NCI-H2227 treated with DMSO at 0.1 percent for 48 hours (cell line): ENCODE measurements around the gene AFAP1L2.

Source experiments
- DNase-seq: peaks from one replicate; lab custom pipeline; 2025; lab: John Stamatoyannopoulos, UW

Gene AFAP1L2

DNA sequence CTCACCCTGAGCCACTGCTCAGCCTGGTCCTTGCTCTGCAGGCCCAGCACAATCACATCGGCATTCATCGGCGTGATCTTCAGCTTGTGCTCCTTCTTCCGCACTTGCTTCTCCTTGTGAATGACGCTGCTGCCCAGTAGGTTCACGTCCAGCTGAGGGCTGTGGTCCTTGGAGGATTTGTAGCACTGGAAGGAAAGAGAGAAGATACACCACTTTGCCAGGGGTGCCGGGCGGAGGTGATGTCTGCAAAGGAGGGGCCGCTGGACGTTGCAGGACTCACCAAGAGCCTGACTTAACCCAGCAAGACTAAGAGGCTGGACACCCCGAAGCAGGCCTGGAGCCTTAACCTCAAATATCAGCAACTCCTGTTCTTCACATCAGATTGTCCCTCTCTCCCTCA is 90.4 kb downstream of the AFAP1L2 start:
- DNase-seq, result no peak

DNA sequence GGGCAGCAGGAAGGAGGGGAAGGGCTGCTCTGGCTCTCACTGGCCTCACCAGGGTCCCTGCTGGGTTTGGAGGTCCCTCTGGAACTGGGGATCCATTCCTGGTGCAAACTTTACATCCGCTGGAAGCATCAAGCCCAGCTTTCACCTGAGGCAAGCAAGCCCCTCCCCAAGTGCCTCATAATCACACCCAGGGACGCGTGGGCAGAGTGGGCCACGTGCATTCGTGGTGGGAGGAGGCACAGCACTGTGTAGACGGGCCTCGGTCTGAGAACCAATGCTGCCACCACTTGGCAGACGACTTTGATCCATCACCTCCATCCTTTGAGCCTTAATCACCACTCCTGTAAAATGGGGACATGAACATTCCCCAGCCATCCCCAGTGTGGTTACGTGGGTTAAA is 91.2 kb downstream of the AFAP1L2 start:
- no peak for DNase-seq

DNA sequence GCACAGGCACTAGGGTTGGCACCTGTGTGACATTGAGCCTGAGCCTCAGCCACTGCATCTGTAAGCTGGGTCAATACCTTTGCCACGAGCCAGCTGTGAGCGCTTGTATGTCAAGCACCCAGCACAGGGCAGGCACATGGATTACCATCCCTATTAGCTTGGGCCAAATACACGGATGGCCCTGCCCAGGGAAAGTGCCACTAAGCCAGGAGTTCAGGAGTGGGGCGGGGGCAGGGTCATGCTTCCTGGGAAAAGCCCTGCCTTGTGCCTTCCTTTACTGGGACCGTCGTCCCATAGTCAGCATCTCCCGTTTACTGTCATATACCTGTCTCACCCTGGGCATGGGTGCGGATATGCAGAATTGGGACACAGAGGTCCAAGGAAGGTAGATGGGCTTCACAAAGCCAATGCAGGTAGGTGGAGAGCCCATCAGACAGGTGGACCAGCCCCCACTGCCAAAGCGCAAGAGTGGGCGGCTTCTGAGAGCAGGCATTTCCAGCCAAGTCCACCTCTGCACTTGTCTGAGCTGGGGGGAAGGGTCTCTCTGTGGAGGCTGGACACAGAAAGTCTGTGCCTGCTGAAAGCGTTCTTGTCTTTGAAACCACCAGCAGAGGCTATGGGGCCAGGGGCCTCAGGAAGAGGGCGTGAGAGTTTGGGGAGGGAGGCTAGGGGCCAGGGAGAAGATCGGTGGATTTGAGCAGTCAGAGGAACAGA is 92.6 kb downstream of the AFAP1L2 start:
- no peak for DNase-seq

DNA sequence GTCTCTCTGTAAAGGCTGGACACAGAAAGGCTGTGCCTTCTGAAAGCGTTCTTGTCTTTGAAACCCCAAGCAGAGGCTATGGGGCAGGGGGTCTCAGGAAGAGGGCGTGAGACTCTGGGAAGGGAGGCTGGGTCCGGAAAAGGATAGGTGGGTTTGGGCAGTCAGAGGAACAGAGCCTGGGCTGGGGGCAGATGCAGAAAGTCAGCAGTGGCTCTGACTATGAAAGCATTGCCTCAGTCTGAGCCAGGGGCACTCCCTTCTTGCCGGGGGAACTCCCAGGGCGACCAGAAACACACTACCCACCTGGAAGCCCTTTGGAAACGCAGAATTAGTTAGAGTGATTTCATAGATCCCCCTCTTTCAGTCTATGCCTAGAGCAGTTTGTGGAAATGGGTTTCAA is 93.3 kb downstream of the AFAP1L2 start:
- DNase-seq, result no peak

DNA sequence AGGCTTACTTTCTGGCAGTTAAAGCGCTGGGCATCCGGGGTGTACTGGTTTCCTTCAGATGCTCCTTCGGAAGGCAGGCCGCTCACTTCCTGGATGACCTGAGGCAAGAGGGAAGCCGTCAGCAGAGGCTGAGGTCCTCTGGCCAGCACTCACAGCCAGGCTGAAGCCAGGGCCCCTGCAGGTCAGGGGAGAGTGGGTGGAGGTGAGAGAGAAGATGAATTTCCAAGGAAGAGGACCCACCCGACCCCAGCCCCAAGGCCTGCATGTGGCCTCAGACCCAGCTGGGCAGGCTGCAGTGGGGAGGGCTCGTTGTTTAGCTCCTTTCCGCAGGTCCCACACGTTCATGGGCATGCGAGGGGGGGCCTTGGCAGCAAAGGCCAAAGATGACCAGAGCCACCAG is 94.0 kb downstream of the AFAP1L2 start:
- no peak for DNase-seq

DNA sequence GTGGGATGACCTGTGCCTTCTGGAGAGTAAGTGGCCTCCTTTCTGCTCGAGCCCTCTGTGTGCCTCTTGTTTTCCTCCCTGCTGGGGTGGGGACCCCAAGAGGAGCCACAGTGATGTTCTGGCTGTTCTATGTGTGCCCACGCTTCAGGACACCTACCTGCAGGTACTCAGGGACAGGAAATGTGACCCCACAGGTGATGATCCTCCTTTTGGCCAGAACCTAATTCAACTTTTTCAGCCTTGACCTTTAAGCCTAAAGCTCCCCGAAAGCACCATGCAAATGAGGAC is 95.0 kb downstream of the AFAP1L2 start:
- DNase-seq, result no peak

DNA sequence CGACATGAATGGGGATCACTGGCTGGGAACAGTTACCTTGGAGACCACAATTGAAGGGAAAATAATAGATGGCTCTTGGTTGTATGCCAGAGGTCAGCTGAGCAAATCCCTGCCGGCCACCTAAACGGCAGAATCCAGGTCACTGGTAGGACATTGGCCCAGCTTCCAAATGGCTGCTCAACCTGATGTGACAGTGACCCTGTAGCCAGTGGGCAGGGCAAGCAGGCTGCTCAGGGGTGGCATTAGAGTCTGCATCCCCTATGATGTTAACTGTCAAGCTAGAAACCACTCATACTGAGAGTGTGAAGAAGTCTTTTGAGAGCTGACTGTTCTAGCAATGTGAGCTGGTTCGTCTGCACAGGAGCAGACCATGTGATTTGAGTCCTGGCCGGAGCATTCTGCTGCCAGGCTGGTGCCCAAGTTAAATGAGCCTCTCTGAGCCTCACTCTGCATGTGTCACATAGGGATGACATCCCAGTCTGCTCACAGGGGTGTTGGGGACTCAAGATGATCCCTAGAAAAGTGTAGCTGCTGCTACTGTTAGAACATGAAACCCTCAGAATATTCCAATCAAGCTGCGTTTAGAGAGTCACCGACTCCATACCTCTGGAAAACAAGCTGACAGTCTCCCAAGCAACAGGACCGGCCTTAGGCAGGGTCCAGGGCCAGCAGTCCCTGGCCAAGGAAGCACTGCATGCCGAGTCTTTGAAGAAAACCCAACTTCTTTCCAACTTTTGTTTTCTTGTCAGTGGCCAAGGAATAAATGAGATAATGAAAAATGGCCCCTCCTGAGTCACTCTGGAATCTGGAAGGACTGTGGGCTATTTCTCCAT is 95.6 kb downstream of the AFAP1L2 start:
- DNase-seq, result no peak

DNA sequence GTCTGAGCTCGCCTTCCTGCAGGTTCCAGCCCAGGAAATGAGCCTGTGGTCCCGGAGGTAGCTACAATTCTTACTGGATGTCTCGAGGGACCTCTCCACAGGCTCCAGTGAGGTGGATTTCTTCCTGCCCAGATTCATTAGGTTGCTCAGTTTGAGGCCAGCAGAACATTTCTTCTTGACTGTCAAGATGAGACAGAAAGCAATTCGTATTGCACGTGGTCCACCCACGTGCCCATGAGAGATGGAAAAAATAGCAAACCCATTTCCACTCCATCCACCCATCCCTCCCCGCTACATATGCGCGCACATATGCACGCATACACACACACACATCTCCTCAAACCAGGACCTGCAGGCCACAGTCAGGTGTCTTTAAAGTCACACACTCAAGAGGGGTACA is 96.6 kb downstream of the AFAP1L2 start:
- DNase-seq, result no peak

DNA sequence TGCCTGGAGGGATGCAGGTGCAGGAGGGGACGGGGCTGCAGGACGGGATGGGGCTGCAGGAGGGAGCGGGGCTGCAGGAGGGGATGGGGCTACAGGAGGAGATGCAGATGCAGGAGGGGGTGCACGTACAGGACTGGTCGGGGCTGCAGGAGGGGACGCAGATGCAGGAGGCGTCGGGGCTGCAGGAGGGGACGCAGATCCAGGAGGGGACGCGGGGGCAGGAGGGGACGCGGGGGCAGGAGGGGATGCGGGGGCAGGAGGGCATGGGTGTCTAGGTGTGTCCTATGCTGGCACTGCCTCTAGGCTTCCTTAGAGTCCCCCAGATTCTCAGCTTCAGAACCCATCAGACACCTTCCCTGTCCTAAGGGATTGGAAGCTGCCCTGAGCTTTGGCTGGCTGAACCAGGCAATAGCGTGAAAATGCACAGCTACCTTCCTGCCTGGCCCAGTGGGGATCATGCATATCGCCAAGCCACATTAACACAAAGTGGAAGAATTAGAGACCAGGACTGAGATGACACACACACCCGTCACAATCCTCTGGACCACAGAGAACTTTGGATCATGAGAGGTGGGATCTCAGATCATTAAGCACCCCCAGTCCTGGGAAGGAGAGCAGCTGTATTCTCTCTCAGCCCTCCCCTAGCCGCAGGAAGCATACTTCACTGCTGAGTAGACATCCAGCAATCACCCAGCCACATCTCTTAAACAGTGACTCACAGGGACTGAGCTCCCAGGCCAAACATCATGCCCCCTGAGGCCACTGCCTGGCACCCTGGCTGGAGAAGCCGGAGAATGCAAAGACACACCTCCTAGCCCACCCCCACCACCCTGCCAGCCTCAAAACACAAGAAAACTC is 98.0 kb downstream of the AFAP1L2 start:
- no peak for DNase-seq

DNA sequence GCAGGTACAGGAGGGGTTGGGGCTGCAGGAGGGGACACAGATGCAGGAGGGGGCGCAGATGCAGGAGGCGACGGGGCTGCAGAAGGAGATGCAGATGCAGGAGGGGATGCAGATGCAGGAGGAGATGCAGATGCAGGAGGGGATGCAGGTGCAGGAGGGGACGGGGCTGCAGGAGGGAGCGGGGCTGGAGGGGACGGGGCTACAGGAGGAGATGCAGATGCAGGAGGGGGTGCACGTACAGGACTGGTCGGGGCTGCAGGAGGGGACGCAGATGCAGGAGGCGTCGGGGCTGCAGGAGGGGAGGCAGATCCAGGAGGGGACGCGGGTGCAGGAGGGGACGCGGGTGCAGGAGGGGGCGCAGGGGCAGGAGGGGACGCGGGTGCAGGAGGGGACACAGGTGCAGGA is 98.8 kb downstream of the AFAP1L2 start:
- no peak for DNase-seq

DNA sequence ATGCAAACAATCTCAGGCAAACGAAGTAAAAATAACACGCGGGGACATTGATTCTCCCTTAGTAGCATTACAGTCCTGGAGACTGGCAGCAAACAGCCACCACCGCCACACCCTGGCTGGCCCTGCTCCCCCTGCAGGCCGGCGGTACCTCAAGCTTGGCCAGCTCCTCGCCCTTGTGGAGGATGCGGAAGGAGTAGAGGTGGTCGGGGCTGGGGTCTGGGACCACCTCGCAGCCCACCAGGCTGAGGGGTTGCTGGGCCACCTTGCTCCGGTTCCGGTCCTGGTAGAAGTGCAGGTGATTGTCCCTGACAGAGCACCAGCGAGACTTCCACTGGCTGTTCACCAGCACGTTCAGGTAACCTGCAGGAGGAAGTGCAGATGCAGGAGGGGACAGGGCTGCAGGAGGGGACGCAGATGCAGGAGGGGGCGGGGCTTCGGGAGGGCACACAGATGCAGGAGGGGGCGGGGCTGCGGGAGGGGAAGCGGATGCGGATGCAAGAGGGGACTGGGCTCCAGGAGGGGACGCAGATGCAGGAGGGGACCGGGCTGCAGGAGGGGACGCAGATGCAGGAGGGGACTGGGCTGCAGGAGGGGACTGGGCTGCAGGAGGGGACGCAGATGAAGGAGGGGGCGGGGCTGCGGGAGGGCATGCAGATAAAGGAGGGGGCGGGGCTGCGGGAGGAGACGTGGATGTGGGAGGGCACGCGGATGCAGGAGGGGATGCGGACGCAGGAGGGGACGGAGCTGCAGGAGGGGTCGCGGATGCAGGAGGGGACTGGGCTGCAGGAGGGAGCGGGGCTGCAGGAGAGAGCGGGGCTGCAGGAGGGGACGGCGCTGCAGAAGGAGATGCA is 99.5 kb downstream of the AFAP1L2 start:
- DNase-seq, result peak; percentile 42

DNA sequence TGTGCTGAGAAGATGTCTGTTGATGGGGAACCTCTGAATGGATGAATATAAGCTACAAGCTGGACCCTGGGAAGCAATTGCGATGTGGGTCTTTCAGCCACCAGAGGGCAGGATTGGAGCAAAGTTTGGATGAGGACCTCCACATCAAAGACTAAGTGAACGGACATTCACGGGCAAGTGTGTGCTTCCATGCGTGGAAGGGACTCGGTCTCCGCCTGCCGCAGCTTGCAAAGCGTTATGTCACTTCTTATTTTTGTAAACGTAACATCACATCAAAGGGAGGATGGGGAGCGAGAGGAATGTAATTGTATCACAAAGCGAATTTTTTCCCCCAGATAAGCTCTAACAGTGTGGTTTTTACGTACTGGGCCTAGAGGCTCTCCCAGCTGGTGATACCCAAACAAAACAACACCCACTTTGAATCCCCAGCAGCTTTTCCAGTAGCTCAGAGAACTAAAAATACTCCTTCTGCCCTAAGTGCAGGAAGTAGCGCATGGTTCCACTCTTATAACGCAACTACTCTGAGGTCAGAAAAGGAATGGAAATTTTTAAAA is 100.2 kb downstream of the AFAP1L2 start:
- DNase-seq, result peak; percentile 62

DNA sequence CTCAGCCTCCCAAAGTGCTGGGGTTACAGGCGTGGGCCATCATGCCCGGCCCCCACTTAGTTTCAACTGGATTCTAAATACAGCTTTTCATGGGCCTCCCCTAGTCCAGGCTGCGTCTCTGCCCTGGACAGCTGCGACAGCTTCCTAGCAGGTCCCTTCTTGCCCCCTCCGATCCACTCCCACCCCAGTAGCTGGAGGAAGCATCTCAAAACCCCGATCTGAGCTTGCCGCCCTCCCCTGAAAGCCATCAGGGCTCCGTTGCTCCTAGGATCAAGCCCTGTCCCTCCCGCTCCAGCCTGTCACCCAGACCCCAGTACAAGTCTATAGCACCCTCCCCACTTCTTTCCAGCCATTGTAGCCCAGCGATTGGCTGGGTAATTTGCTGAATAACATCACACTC is 100.7 kb downstream of the AFAP1L2 start:
- DNase-seq, result no peak

DNA sequence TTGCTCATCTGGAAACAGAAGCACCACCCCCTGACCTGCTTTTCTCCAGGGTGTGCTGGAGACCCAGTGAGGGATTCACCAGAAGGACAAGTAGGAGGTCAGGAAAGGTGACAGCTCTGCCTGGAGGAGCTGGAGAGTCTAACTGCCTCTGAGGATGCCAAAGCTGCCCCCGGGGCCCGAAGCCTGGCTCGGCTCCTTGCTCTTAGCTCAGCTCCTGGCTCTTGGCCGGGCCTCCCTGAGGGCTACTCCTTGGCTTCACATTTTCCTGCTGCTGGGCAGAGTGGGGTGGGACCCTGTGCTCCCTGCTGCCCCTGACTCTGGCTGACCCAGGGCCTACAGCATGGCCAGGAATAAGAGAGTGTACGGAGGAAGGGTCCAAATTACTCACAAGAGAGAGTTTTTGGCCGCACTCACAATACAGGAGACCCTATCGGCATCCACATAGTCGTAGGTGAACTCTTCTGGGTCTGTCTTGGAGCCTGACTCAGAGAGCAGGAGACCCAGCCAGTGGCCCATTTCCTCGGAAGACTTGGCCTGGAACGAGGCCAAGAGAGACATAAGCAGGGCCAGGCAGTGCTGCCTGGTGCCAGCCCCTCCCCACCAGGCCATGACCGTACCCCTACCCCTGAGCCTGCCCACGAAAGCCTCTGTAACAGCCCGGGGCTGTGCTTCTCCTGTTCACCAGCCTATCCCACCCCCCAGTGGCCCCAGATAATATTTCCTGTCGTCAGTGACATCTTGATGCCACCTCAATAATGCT is 102.2 kb downstream of the AFAP1L2 start:
- DNase-seq, result no peak

DNA sequence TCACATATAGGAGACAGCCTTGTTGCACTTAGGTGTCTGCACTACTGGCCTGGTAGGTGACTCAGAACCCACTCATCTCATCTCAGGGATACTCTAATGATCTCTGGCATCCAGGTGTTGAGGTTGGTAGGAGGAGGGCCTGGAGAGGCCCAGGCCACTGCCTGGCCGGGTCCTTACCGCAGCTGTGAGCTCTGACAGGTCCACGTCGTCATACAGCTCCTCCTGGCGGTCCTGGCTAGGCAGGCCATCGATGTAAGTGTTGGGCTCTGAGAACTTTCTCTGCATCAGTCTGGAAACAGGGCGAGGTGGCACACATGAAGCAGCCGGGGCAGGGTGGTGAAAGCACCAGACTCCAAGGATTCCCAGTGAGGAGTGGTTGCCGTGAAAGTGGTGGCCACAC is 103.1 kb downstream of the AFAP1L2 start:
- DNase-seq, result no peak

DNA sequence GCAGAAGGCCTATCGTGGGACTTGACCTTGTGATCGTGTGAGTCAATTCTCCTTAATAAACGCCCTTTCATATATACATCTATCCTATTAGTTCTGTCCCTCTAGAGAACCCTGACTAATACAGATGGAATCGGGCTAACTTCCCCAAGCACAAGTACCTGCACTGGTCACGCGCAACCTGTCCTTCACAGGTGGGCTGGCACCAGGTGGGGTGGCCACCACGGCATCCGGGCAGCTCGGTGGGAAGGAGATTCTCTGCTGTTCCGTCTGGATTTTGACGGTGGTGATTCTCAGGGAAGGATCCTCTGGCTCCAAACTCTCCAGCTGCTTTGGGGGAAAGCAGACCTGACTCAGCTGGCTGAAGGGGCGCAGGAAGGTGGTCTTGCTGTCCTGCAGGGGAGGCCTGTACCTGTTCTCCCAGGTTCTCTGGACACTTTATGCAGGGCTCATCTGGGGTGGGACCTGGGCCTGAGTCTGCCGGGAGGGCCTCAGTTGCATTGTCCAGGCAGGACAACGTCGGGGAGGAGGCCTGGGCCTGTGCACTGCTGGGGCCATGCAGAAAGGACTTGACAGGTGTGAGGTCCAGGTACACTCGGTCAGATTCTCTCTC is 104.2 kb downstream of the AFAP1L2 start:
- DNase-seq, result no peak

DNA sequence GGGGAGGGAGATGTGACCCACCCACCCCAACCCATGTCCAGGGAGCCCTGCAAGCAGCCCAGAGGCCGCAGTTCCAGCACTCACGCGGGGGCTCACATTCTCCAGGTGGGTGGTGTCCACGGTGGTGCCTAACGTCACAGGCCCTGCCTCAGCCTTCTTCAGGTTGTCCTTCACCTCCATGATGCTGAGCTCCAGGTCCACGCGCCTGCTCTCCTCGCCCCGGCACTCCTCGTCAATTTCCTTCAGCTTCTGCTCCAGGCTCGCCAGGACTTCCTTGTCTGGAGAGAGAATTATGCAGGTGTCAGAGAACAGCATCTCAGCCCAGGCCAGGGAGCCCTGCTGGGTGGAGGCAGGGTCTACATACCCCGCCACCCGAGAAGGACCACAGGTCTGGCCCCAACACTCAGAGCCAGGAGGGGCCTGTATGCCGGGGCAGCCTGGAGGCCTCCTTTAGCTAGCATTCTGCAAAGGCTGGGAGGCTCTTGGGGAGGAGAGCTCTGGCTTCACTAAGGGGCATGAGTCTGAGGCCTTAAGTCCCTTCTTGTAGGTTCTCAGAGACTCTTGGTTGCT is 107.1 kb downstream of the AFAP1L2 start:
- DNase-seq, result no peak

DNA sequence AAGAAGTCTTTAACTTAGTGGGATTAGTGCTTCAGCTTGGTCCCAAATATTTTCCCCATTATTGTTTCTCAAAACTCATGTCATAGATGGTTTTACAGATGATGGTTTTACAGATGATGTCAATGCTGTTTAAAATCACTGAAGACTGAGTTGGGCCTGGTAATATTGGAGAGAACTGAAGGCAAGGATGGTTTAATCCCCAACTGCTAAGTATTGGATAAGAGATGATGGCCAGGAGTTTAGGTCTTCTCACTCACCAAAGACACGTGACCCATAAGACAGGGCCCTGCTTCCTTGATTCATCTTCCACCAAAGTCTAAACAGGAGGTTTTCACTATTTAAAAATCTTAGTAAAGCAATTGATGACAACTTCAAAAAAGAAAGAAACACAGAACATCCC is 108.9 kb downstream of the AFAP1L2 start:
- DNase-seq, result no peak

DNA sequence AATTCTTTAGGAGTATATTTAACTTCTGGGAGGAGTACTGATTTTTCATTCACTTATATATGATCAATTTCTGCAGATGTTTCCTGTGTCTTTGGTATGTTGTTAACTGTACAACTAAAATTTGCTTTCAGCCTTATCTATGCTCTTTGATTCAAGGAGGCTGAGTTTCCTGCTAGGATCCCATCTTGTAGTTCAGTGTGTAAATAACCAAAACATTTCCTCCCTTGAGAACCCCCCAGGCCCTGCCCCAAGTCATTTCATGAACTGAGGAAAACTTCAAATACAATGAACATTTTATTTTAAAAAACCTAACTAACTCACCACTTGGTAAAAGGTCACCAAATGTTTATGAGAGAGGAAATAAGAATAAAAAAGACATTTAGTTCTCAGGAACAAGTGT is 109.8 kb downstream of the AFAP1L2 start:
- no peak for DNase-seq

DNA sequence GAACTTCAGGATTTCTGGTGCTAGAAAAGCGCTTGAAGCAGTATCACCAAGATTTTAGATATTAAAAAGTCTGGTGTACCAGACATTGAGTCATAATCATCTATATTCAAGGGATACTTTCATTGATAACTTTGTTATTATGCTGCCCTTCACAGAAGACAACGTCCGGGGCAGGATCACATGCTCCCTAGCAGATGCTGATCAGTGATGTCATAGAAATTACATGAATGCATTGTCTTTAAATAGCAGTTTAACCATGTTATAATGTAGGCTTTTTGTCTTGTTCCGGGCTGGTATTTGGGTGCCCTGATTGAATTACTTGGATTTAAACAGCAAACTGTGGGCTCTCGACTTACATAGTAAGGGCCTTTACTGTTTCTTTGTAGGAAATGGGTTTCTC is 111.2 kb downstream of the AFAP1L2 start:
- no peak for DNase-seq
